HCT116 (cell line): ENCODE data around the gene XPC. TPM values are rescaled to one million over a fixed set of nuclear protein-coding genes. Genes with fewer than 3 reads are reported as not detected.

Source experiments
- ATAC-seq: fragments of 200-7000 bp; cut with Tn5 transposase; 2 replicates; pipeline ENCODE4 v1.9.1; 2020; ENCODE audit warnings: mild to moderate bottlenecking, moderate library complexity
- BruUV-seq: library from RNA; stranded (reverse); fragments of 400-500 nt; replicated peaks from 2 replicates; lab custom pipeline; 2021; lab: Mats Ljungman, UMichigan
- CTCF ChIA-PET: fragments of 300-600 bp; sonication (Branson Sonifier 250); formaldehyde crosslinking; loops from one replicate; lab custom pipeline; 2021; ENCODE audit warnings: antibody characterized with exemption; lab: Charles Lee
- POLR2A ChIA-PET: fragments of 300-600, 350-600 bp; sonication (Branson Sonifier 250); formaldehyde crosslinking; loops from one replicate; lab custom pipeline; 2021; ENCODE audit warnings: antibody characterized with exemption; lab: Charles Lee
- RAD21 ChIA-PET, 2 experiments: fragments of 300-600 bp; sonication (Branson Sonifier 250); formaldehyde crosslinking; loops; one replicate each; lab custom pipeline; 2023; ENCODE audit warnings: low total read pairs in 2 of 2; ENCODE audit not compliant: uncharacterized antibody in 2 of 2, unreplicated experiment in 2 of 2, low non-redundant PET in 1 of 2; lab: Charles Lee
- DNase-seq: peaks from one replicate; pipeline ENCODE4 v3.0.0-alpha.2; 2010; ENCODE audit warnings: low read depth, low spot score
- H2AFZ ChIP-seq: fragments of 200-600 bp; shearing (Covaris generic), sonication (generic); 2 replicates; pipeline ENCODE4 v1.6.1; 2017; ENCODE audit warnings: low read depth, mixed run types, mixed read lengths, antibody characterized with exemption, low read length; ENCODE audit not compliant: poor library complexity, severe bottlenecking
- H3K27ac ChIP-seq: 2 replicates; pipeline ENCODE4 v1.5.1; 2012; ENCODE audit warnings: low read depth, low read length
- H3K27me3 ChIP-seq: fragments of 200-600 bp; sonication (generic); 2 replicates; pipeline ENCODE4 v1.6.1; 2016; ENCODE audit warnings: mixed run types, low read length, mixed read lengths; ENCODE audit not compliant: insufficient read depth
- H3K36me3 ChIP-seq, 2 experiments: fragments of 200-500 bp in 1 of 2; fragments of 200-600 bp in 1 of 2; sonication (Bioruptor generic) in 1 of 2; sonication (generic) in 1 of 2; 2 replicates each; pipeline versions ENCODE4 v1.5.1 to v1.6.1; 2014 to 2016; ENCODE audit warnings: low read length in 2 of 2, inconsistent platforms in 1 of 2, mixed read lengths in 1 of 2, mixed run types in 1 of 2; ENCODE audit not compliant: insufficient read depth in 2 of 2, control insufficient read depth in 1 of 2
- H3K4me1 ChIP-seq, 2 experiments: fragments of 200-600 bp in 1 of 2; sonication (generic) in 1 of 2; 2 replicates each; pipeline versions ENCODE4 v1.5.1 to v1.6.1; 2012 to 2017; ENCODE audit warnings: low read length in 2 of 2, inconsistent platforms in 1 of 2, mild to moderate bottlenecking in 1 of 2, mixed read lengths in 1 of 2, mixed run types in 1 of 2, moderate library complexity in 1 of 2; ENCODE audit not compliant: insufficient read depth in 2 of 2, control insufficient read depth in 1 of 2
- H3K4me2 ChIP-seq: fragments of 200-600 bp; sonication (generic); 2 replicates; pipeline ENCODE4 v1.6.1; 2017; ENCODE audit warnings: mixed run types, low read length, mixed read lengths
- H3K4me3 ChIP-seq, 2 experiments: fragments of 200-600 bp in 1 of 2; sonication (generic) in 1 of 2; replicated peaks in 1 of 2; 2 replicates each; pipeline ENCODE4 v1.5.1; 2011 to 2016; ENCODE audit warnings: low read length in 2 of 2, control low read depth in 1 of 2, low read depth in 1 of 2, mild to moderate bottlenecking in 1 of 2, mixed read lengths in 1 of 2, mixed run types in 1 of 2
- H3K79me2 ChIP-seq: fragments of 200-600 bp; sonication (generic); 2 replicates; pipeline ENCODE4 v1.6.1; 2017; ENCODE audit warnings: mild to moderate bottlenecking, mixed run types, low read length, moderate library complexity, mixed read lengths; ENCODE audit not compliant: insufficient read depth
- H3K9ac ChIP-seq: fragments of 200-600 bp; sonication (generic); 2 replicates; pipeline ENCODE4 v1.6.1; 2016; ENCODE audit warnings: low read length, mixed read lengths
- H3K9me2 ChIP-seq: fragments of 200-600 bp; sonication (generic), shearing (Covaris generic); 2 replicates; pipeline ENCODE4 v1.6.1; 2017; ENCODE audit warnings: mixed run types, mild to moderate bottlenecking, moderate library complexity; ENCODE audit not compliant: insufficient read depth
- H3K9me3 ChIP-seq, 2 experiments: fragments of 200-500 bp in 1 of 2; fragments of 200-600 bp in 1 of 2; sonication (Bioruptor generic) in 1 of 2; sonication (generic) in 1 of 2; 2 replicates each; pipeline ENCODE4 v1.6.1; 2014 to 2017; ENCODE audit warnings: low read length in 2 of 2, mixed read lengths in 2 of 2, inconsistent platforms in 1 of 2, low read depth in 1 of 2, mild to moderate bottlenecking in 1 of 2, mixed run types in 1 of 2, moderate library complexity in 1 of 2; ENCODE audit not compliant: control insufficient read depth in 1 of 2, insufficient read depth in 1 of 2
- H4K20me1 ChIP-seq: fragments of 200-600 bp; sonication (generic), shearing (Covaris generic); 2 replicates; pipeline ENCODE4 v1.6.1; 2017; ENCODE audit warnings: mixed run types, mild to moderate bottlenecking, moderate library complexity; ENCODE audit not compliant: insufficient read depth
- ATF3 ChIP-seq: IDR thresholded peaks from 2 replicates; pipeline ENCODE4 v1.6.1; 2012
- CBX3 ChIP-seq: IDR thresholded peaks from 2 replicates; pipeline ENCODE4 v1.6.1; 2012; ENCODE audit warnings: low read depth
- CEBPB ChIP-seq: IDR thresholded peaks from 2 replicates; pipeline ENCODE4 v1.6.1; 2012; ENCODE audit warnings: low read depth
- CTCF ChIP-seq, 3 experiments: fragments of 200-600 bp in 1 of 3; sonication (generic) in 1 of 3; IDR thresholded peaks in 2 of 3; conservative IDR thresholded peaks in 1 of 3; 2 replicates each; pipeline ENCODE4 v1.5.1; 2012 to 2017; ENCODE audit warnings: low read depth in 2 of 3, low read length in 2 of 3, antibody characterized with exemption in 1 of 3, borderline replicate concordance in 1 of 3, control low read depth in 1 of 3, mild to moderate bottlenecking in 1 of 3, mixed read lengths in 1 of 3, mixed run types in 1 of 3, moderate library complexity in 1 of 3; ENCODE audit not compliant: insufficient read depth in 1 of 3
- EGR1 ChIP-seq: IDR thresholded peaks from 2 replicates; pipeline ENCODE4 v1.6.1; 2012; ENCODE audit warnings: low read depth
- EZH2 ChIP-seq: fragments of 200-600 bp; sonication (generic); IDR thresholded peaks from 2 replicates; pipeline ENCODE4 v1.6.1; 2017; ENCODE audit warnings: antibody characterized with exemption, mixed run types
- EZH2phosphoT487 ChIP-seq: fragments of 200-600 bp; IDR thresholded peaks from 2 replicates; pipeline ENCODE4 v1.6.1; 2018; ENCODE audit warnings: antibody characterized with exemption, borderline replicate concordance
- FOSL1 ChIP-seq: IDR thresholded peaks from 2 replicates; pipeline ENCODE4 v1.6.1; 2012; ENCODE audit warnings: low read depth
- MAX ChIP-seq: IDR thresholded peaks from 2 replicates; pipeline ENCODE4 v1.6.1; 2012
- REST ChIP-seq: IDR thresholded peaks from 2 replicates; pipeline ENCODE4 v1.6.1; 2012; ENCODE audit warnings: low read depth
- SIN3A ChIP-seq: IDR thresholded peaks from 2 replicates; pipeline ENCODE4 v1.6.1; 2012; ENCODE audit warnings: low read depth
- SP1 ChIP-seq: IDR thresholded peaks from 2 replicates; pipeline ENCODE4 v1.6.1; 2012; ENCODE audit warnings: low read depth
- ZFX ChIP-seq: fragments of 450-650 bp; IDR thresholded peaks from 2 replicates; pipeline ENCODE4 v1.6.1; 2017
- intact Hi-C: fragments of 100-400 bp; cut with micrococcal nuclease; formaldehyde crosslinking; loops from 2 replicates; pipeline ENCODE4 v1.10.0; 2022
- total RNA-seq: library from RNA; stranded (reverse); gene quantifications from one replicate; pipeline ENCODE4 v1.2.1, GENCODE V29; 2021; ENCODE audit not compliant: unreplicated experiment

XPC gene
- total RNA-seq, 1 experiment from 2014 or later, result 29.5 TPM

GRCh38 chr3:14153663-14154062 lies 24.7 kb downstream of the XPC start:
- H3K9me2 ChIP-seq, result no peaks in the 10 kb centered on the region
- no peaks in the 10 kb centered on the region for H3K9me3 ChIP-seq
- no peak overlapping the region for H3K4me3 ChIP-seq
- no peak for ATAC-seq
- no peaks in the 10 kb centered on the region for H3K27me3 ChIP-seq
- no peaks in the 10 kb centered on the region for H3K4me1 ChIP-seq
- H3K36me3 ChIP-seq, result peaks cover 15 to 28% of the 10 kb centered on the region in 2 experiments; a peak in 3 of 4 replicates
- TF ChIP-seq CTCF (IDR thresholded peaks at IDR 0.05 in 2 of 3, conservative IDR thresholded peaks at IDR 0.05 in 1 of 3; ENCODE audit: borderline replicate concordance in 1 of 3, insufficient read depth in 1 of 3, low read depth in 2 of 3, low read length in 2 of 3), result no peak
- no peak for TF ChIP-seq CBX3
- no peak for TF ChIP-seq EZH2phosphoT487
- TF ChIP-seq ATF3, result no peak
- TF ChIP-seq ZFX, result no peak
- TF ChIP-seq FOSL1, result no peak
- TF ChIP-seq SP1, result no peak
- no peak for TF ChIP-seq MAX
- TF ChIP-seq EZH2, result no peak
- no peak for TF ChIP-seq SIN3A
- TF ChIP-seq CEBPB, result no peak
- no peak for TF ChIP-seq REST
- no peak for TF ChIP-seq EGR1
- H4K20me1 ChIP-seq, result no peaks in the 10 kb centered on the region
- CTCF ChIA-PET, result interaction anchor here (1.6 kb wide), 1 partner anchor 50 kb away, joined by 4 read pairs; no protein-coding TSS in a partner anchor
- intact Hi-C loops, result no loop called here
- RAD21 ChIA-PET, result no interaction called here
- H3K79me2 ChIP-seq, result no peaks in the 10 kb centered on the region
- no peak overlapping the region for H3K9ac ChIP-seq
- no TSS peak for BruUV-seq
- H2AFZ ChIP-seq, result no peak overlapping the region
- H3K27ac ChIP-seq, result no peak overlapping the region
- POLR2A ChIA-PET, result no interaction called here
- no peak for DNase-seq
- H3K4me2 ChIP-seq, result no peak overlapping the region
